GM18499 (cell line): Measurements from ENCODE around the gene VSIG4.

Experiments used
- ATAC-seq: cut with Tn5 transposase; IDR thresholded peaks from one replicate; pipeline ENCODE4 v1.9.1; 2021; ENCODE audit warnings: moderate number of reproducible peaks; ENCODE audit not compliant: insufficient read depth, unreplicated experiment

VSIG4 gene

DNA sequence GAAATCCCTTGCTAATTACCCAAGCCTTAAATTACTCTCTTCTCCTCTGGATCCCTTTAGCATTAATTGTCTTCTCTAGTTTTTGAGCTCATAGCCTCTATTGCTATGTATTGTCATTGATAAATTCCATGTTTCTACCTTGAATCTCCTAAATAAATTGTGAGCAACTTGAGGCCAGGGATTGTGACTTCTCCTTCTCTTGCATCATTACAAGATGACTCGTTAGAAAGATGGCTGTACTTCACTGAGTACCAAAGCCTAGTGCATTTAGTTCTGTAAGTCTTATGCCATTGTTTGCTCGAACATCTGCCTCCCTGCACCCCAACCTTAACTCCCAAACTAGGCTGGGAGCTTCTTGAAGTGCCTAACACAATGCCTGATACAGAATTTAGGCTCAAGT lies 15.3 kb downstream of the VSIG4 start:
- ATAC-seq: no peak

GRCh38 chrX:66024092-66024467 lies 15.8 kb downstream of the VSIG4 start:
- ATAC-seq: no peak

- ATAC-seq: no peak
Observed at GRCh38 chrX:66023385-66024091, 16.3 kb downstream of the VSIG4 start.

DNA sequence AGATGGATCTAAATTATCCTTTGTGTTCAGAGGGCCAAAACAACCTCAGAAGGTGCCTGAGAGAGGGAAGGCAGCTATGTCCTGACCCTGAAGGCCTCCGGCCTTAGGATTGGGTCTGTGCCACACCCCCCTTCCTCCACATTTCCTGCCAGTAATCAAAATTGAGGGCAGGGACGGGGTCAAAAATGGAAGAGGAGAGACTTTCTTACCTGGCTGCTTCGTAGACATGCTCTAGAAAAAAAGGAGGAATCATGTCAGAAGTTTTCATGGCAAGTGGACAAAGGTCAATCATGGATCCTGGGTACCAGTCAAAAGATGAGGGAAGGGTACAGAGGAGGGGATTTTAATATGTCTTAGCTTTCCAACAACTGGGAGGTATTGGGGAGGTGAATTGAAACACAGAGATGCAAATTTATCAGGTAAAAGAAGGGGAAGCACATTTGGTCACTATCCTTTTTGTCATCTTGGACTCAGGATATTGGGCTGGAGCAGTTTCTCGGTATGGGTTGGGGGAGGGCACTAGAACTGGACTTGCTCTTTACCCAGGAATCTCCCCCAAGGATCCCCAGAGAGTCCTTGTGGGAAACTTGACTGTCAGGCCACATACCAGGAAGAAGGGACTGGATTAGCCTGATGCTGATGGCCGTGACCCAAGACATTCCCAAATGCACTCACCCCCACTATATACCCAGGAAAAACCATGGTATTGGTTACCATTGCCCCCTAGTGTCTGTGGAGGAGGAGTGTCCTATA lies 17.1 kb downstream of the VSIG4 start:
- ATAC-seq: no peak

DNA sequence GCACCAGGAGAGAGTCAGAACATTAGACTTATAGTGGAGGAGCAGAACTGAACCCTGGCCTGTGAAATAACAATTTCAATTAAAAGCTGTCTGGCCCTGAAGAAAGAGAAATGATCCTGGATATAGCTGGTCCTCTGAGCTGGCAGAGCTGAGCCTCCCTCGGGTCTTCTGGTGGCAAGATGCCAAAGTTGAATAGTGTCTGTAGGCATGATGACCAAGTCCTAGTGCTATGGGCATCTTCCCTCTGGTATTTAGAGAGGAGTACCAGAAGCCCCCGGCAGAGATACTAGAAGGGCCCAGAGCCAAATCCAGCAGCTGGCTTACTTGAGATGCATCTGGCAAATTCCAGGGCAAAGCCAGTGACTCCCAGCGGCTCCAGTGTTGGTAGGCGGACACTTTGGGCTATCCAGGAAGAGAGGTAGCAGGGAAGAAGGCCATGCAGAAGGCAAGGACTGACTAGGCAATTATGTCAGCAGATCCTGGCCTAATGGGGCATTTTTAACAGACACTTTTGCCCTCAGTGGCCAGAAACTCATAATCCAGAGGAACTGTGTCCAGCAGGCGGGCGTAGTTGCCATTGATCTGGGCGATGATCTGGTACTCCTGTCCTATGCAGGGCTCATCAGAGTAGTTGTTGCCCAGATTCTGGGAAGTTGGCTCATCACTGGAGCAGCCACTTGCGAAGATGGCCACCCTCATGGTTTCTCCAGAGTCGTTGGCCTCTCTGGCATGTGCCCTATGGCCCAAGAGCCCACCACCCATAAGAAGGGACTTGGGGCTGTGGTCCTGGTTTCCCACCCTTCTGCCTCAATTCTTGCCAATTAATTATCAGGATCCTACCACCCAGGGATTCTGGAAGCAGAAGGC lies 17.9 kb downstream of the VSIG4 start:
- no peak for ATAC-seq

DNA sequence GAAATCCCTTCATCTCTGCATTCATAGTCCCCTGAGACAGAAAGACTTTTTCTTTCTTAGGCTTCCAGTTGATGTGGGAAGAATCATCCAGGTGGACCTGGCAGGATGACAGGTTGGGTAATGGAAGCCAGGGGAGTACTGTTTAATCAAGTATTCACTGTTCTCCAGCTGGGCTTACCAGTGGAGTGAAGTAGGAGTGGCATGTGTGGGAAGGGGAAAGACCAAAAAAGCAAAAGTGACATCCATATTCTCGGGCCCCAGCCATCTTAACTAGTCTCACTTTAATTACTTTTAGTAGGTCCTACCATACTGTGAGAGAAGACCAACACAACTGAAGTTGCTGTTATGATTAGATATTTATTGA lies 18.5 kb downstream of the VSIG4 start:
- no peak for ATAC-seq

GRCh38 chrX:66020631-66021334 lies 19.1 kb downstream of the VSIG4 start:
- no peak for ATAC-seq

DNA sequence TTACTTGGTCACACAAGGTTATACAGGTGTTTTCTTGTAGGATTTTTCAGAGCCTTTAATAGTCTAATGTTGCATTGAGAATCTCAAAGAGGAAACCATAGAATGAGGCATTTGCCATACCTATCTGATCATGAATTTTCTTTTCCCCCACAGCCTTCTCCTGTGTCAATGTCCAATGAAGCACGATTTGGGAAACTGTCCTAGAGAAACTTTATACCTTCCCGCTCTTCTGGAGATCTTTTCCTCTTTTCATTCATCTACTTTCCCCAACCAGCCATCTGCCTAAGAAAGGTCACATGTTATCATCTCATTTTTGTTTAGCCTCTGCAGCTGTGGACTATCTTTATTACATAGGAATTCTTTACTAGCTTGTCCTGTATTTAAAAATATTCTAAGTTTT lies 19.9 kb downstream of the VSIG4 start:
- ATAC-seq: no peak

- ATAC-seq: no peak
Observed at GRCh38 chrX:66019310-66019652, 20.6 kb downstream of the VSIG4 start.

GRCh38 chrX:66018585-66019309 lies 21.1 kb downstream of the VSIG4 start:
- no peak for ATAC-seq

GRCh38 chrX:66017659-66018170 lies 22.2 kb downstream of the VSIG4 start:
- ATAC-seq: no peak

- ATAC-seq: no peak
Observed at GRCh38 chrX:66016905-66017658, 22.8 kb downstream of the VSIG4 start.

DNA sequence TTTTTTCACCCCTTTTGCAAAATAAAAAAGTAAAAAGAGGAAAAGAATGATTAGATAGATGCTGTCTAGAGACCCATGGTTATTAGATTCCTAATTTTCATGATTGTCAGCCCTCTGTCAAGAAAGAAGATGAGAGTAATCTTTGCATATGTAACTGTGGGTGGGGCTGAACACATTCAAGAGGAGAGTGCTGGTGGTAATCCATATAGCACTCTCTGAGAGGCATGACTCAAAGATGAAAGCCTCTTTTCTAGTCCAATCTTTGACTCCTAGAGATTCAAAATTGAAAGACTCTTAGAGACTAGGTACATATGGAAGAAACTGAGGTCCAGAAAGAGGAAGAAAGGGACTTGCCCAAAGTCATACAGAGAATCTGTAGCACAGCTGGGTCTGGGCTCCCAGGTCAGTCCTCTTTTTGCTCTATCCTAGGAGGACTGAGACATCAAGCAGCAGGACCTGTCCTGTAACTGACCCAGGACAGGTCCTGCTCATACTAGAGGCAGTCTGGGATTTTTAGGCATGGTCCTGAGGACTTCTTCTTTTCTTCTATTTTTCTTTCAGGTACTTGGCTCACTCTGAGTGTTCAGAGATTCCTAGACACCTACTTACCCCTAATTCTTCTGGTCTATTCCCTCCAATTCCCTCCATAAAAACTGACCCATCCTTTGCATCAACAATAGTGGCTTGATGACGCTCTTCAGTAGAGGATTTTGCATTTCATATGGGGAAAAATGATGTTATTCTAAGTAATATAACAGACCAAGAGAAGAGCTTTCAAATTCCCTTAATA lies 23.8 kb downstream of the VSIG4 start:
- ATAC-seq: no peak

DNA sequence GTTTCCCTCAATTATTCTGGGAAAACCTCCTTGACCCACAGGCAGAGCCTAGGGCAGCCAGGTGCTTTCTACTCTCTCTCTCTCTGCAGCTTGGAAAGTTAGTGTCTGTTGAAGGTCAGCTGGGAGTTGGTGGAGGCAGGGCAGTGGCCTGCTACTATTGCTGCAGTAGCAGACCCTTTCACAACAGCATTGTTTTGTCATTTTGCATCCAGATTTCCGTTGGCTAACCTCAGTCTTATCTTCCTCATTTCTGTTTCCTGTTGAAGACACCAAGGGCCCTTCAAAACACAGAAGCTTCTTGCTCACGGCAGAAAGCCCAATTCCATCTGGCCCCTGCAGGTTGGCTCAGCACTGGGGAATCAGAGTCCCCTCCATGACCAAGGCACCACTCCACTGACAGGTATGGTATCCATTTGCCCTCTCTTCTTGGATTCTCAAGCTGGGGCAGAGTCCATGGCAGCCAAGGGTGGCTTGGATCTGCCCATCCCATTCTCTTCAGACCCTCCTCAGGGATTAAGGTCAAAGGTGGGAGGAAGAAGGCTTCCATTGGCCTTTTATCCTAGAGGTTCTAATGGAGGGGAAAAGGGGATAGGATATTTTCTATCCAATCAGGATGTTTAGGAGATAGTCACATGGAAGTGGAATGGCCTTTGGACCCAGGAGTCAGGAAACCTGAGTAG lies 24.6 kb downstream of the VSIG4 start:
- ATAC-seq: peak; percentile 45

DNA sequence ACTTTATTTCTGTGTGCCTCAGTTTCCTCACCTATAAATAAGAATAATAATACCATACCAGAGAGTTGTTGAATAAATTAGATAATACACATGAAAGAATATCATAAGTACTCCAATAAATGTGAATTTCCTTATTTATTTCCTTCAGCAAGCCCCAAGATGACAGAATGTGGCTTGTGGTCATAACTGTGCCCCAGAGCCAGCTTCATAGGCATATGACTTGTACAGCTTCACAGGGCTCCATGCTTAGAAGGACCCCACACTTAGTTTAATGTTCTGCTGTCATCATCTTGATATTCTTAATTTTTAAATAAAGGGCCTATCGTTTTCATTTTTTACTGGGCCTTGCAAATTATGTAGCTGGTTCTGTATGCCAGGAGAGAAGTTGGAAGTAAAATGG lies 25.3 kb downstream of the VSIG4 start:
- ATAC-seq: no peak

- no peak for ATAC-seq
Observed at GRCh38 chrX:66014084-66014483, 25.8 kb downstream of the VSIG4 start.

DNA sequence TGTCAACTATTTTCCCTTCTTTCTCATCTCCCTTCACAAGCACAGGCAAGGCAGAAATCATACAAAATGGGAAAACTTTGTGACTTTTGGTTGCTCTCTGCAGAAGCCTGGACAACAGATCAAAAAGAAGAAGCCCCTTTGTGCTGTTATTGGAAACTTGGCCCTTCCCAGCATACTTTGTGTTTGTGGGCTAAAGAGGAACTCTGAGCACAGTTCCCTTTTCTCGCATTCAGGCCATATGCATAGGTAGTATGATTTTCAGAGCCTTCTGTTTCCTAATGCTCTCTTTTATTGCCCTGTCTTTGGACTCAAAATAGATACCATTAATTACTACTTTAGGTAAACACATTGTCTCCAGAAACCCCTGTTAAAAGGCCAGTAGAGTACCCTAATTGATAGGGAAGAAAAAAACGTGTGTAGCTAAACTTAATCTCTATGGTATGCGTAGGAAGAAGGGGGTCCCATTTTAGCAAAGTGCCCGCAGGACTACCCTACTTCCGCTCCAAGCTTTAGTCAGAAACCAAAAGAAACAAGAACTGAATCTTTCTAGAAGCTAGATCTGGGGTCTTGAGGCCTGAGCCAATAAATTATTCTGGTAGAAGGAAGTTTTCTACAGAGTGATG lies 26.6 kb downstream of the VSIG4 start:
- ATAC-seq: no peak
